ENCODE measurements around the gene LIG1.
"Not testable (repeated sequence)": the region's sequence is repeated elsewhere in the genome, so short reads cannot be mapped to it uniquely, and the experiment has no call there.

The LIG1 gene

DNA sequence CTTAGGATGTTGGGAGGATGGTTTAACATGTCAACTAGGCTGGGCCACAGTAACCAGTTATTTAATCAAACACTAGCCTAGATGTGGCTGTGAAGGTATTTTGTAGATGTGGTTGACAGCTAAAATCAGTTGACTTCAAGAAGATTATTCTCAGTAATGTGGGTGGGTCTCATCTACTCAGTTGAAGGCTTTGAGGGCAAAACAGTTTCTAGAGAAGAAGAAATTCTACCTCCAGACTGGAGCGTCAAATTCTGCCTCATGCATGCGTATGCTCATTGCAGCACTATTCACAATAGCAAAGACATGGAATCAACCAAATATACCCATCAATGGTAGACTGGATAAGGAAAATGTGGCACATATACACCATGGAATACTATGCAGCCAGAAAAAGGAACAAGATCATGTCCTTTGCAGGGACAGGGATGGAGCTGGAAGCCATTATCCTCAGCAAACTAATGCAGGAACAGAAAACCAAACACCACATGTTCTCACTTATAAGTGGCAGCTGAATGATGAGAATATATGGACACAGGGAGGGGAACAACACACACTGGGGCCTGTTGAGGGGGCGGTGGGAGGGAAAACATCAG is 99.9 kb downstream of the LIG1 start:
- DNase-seq (ENCODE audit: low read depth), result not testable (repeated sequence)

DNA sequence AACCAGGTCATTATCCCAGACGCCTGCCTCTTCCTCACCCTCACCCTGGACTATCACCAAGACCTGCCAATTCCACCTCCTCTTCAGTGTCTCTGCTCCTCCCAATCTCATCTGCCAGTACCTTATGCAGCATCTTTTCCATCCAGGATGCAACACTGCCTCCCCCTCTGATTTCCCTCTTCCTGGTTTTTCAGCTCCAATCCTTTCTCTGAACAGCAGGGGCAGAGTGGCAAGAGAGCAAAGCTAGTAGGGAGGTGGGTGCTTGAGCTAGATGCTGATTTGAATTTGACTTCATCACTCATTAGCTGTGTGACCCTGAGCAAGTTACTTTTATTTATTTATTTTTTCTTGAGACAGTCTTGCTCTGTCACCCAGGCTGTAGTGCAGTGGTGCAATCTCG is 100.7 kb downstream of the LIG1 start:
- no peak for DNase-seq (ENCODE audit: low read depth)
